Stimulated activated memory B cell treated with anti-CD40 and anti-IgM and Interleukin-4, amounts not matched to agents 10 μg/mL and 1 μg/mL and 100 μg/mL, for 72 hours (primary cell): Measurements from ENCODE around the gene RIN1.
"Not testable (repeated sequence)": the region's sequence is repeated elsewhere in the genome, so short reads cannot be mapped to it uniquely, and the experiment has no call there.

ENCODE experiments used
- ATAC-seq: fragments of 150-1000 bp; cut with Tn5 transposase; 2 replicates; pipeline ENCODE4 v1.10.0; 2021
- H3K27ac Mint-ChIP-seq: one replicate; pipeline ENCODE4 v1.8.0; 2022; ENCODE audit warnings: mild to moderate bottlenecking, mixed read lengths
- H3K27me3 Mint-ChIP-seq: one replicate; pipeline ENCODE4 v1.8.0; 2022; ENCODE audit warnings: mixed read lengths
- H3K36me3 Mint-ChIP-seq: one replicate; pipeline ENCODE4 v1.8.0; 2022; ENCODE audit warnings: mixed read lengths
- H3K4me1 Mint-ChIP-seq: one replicate; pipeline ENCODE4 v1.8.0; 2022; ENCODE audit warnings: mixed read lengths
- H3K4me3 Mint-ChIP-seq: one replicate; pipeline ENCODE4 v1.8.0; 2022; ENCODE audit warnings: mild to moderate bottlenecking, moderate library complexity, mixed read lengths
- H3K9me3 Mint-ChIP-seq: one replicate; pipeline ENCODE4 v1.8.0; 2022; ENCODE audit warnings: mixed read lengths

The RIN1 gene

DNA sequence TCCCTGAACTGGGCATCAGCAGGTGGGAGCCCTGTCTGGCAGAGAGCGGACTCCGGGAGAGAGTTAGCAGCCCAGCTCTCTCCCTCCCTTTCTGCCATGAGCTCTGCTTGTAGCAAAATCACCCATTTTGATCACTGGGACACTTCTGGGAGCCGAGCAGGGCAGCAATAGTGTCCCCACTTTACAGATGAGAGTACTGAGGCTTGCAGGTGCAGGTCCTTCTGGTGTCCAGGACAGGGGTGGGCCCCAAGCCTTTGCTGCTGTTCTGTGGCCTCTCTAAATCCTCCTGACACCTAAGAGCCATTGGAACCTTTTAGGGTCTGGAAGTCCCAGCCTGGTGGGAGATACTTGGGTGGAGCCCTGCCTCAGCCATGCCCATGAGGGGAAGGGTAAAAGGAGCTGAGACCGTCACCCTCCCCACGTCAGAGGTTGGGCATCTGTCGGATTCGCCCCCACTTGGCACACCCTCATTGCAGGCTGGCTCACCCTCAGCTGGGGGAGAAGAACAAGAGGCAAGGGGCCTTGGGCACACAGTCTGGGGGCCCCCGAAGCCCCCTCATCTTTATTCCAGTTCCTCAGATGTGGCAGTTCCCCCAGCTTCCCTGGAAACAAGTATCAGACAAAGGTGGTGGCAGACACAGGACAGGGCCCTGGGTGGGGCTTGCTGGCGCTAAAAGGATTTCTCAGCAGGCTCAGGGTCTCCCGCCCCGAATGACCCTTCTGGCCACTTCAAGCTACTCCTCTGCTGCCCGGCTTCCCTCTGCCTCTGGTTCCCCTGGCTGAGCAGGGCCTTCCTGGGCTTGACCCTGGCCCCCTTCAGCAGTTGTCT is 4.5 kb downstream of the RIN1 start:
- peaks cover 37% of the 10 kb centered on the region for H3K4me1 Mint-ChIP-seq
- peaks cover 9% of the 10 kb centered on the region for H3K27me3 Mint-ChIP-seq
- H3K36me3 Mint-ChIP-seq = no peaks in the 10 kb centered on the region
- H3K27ac Mint-ChIP-seq = peak overlapping the region; percentile 26
- H3K4me3 Mint-ChIP-seq = no peak overlapping the region
- H3K9me3 Mint-ChIP-seq = no peaks in the 10 kb centered on the region
- ATAC-seq = no peak

- peaks cover 2% of the 10 kb centered on the region for H3K27me3 Mint-ChIP-seq
- peaks cover 32% of the 10 kb centered on the region for H3K4me1 Mint-ChIP-seq
- no peak for ATAC-seq
- H3K27ac Mint-ChIP-seq = no peak overlapping the region
- H3K4me3 Mint-ChIP-seq = no peak overlapping the region
- no peaks in the 10 kb centered on the region for H3K36me3 Mint-ChIP-seq
- no peaks in the 10 kb centered on the region for H3K9me3 Mint-ChIP-seq
Measured at GRCh38 chr11:66330931-66331330, 5.3 kb downstream of the RIN1 start.

DNA sequence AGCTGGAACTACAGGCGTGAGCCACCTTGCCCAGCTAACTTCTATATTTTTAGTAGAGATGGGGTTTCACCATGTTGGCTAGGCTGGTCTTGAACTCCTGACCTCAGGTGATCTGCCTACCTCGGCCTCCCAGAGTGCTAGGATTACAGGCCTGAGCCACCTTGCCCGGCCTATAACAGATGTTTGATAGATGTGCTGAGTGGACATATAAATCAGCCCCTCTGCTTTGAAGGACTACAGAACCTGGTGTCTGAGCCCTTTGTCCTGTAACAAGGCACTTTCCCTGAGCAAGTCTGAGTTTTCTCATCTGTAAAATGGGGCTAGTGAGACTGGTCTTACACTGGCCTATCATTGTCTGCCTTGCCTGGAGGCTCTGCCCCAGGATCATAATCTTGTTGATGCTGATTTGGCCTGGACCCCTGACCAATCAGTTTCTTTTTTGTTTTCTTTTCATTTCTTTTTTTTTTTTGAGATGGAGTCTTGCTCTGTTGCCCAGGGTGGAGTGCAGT is 7.0 kb downstream of the RIN1 start:
- Mint-ChIP-seq H3K27me3 (no peaks in the 10 kb centered on the region), H3K9me3 (no peaks in the 10 kb centered on the region), H3K4me1 (peaks cover 25% of the 10 kb centered on the region), H3K27ac (no peak overlapping the region), H3K36me3 (no peaks in the 10 kb centered on the region), H3K4me3 (no peak overlapping the region)
- no peak for ATAC-seq

DNA sequence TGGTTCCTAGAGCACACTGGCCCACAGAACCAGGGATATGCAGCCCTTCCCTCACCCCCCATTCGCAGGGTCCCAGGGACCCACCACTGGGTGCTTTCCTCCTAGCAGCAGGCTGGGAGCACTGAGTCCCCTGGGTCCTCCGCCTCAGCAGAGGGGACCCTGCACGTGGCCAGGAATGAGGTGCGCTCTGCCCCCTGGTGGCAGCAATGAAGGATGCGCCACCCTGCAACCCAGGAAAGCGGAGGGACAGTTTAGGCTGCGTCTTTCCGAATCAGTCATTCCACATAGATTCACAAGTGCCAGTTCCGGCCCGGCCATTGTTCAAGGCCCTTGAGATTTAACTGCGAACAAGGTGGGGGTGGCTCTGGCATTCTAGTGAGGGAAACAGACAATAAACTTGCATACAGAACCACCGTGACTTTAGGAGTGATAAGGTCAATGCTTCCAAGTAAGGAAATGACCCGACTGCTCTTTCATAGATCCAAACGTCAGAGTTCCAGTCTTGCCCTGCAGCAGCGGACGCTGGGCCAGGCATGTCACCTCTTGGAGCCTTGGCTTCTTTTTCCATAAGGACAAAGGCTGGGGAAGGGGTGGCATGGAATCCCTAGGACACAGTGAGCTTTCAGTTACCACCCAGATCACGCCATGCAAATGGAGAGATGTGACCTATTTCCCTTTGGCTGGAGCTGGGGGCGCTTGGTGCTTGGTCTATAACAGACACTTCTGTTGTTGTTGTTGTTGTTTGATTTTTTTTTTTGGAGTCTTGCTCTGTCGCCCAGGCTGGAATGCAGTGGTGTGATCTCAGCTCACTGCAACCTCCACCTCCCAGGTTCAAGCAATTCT is 7.7 kb downstream of the RIN1 start:
- H3K4me3 Mint-ChIP-seq = no peak overlapping the region
- no peaks in the 10 kb centered on the region for H3K36me3 Mint-ChIP-seq
- H3K27me3 Mint-ChIP-seq = no peaks in the 10 kb centered on the region
- no peaks in the 10 kb centered on the region for H3K9me3 Mint-ChIP-seq
- peak; percentile 91 for ATAC-seq
- H3K4me1 Mint-ChIP-seq = peaks cover 25% of the 10 kb centered on the region
- peak overlapping the region; percentile 4 for H3K27ac Mint-ChIP-seq

- Mint-ChIP-seq H3K27ac (peak overlapping the region; percentile 4), H3K4me3 (no peak overlapping the region), H3K36me3 (no peaks in the 10 kb centered on the region), H3K27me3 (no peaks in the 10 kb centered on the region), H3K4me1 (peaks cover 25% of the 10 kb centered on the region), H3K9me3 (no peaks in the 10 kb centered on the region)
- ATAC-seq = no peak
Measured at GRCh38 chr11:66328031-66328301, 8.3 kb downstream of the RIN1 start.

GRCh38 chr11:66327171-66328030 is 8.8 kb downstream of the RIN1 start:
- Mint-ChIP-seq H3K4me3 (no peak overlapping the region), H3K9me3 (no peaks in the 10 kb centered on the region), H3K27me3 (no peaks in the 10 kb centered on the region), H3K27ac (peak overlapping the region; percentile 4), H3K4me1 (peaks cover 25% of the 10 kb centered on the region), H3K36me3 (no peaks in the 10 kb centered on the region)
- ATAC-seq = no peak

GRCh38 chr11:66326261-66327111 is 9.7 kb downstream of the RIN1 start:
- no peak for ATAC-seq
- H3K27ac Mint-ChIP-seq = peak overlapping the region; percentile 31

DNA sequence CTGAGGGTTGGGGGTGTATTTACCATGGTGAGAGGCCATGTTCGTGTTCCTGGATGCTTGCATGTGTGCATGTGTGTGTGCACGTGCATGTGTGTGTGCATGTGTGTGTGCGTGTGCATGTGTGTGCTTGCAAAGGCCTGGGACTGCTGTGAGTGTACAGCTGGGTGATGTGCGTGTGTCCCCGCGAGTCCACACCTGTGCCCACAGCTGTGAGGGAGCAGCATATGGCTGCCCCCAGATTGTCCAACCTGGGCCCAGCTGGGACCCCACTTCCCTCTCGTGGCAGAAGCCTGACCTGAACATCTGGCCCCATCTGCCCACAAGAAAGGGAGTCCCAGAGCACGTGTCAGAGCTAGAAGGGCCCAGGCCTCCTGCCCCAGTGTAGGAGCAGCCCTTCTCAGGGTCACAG is 11.0 kb downstream of the RIN1 start:
- H3K4me3 Mint-ChIP-seq = no peak overlapping the region
- no peaks in the 10 kb centered on the region for H3K36me3 Mint-ChIP-seq
- no peaks in the 10 kb centered on the region for H3K27me3 Mint-ChIP-seq
- no peak overlapping the region for H3K27ac Mint-ChIP-seq
- no peaks in the 10 kb centered on the region for H3K9me3 Mint-ChIP-seq
- peaks cover 25% of the 10 kb centered on the region for H3K4me1 Mint-ChIP-seq
- ATAC-seq = no peak

More at GRCh38 chr11:66326261-66327111, 9.7 kb downstream of the RIN1 start:
- Mint-ChIP-seq H3K4me3 (no peak overlapping the region), H3K9me3 (no peaks in the 10 kb centered on the region), H3K36me3 (no peaks in the 10 kb centered on the region), H3K4me1 (peaks cover 25% of the 10 kb centered on the region), H3K27me3 (no peaks in the 10 kb centered on the region)

DNA sequence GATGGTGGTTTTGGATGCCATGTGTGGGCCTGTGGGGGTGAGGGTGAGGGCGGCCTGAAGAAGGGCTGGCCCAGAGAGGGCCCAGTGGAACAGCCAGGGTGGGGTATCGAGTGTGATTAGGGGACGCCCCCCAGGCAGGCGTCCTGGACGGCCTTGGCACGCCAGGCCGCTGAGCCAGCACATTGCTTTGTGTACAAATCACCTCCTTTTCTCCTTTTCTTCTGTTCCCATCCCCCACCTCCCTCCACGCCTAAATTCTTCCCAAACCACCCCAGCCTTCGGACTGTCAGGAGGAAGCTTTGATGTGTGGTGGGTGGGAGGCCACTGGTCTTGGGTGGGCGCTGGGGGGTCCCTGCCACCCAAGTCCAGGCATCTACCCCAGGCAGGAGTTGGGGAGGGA is 11.6 kb downstream of the RIN1 start:
- Mint-ChIP-seq H3K4me3 (no peak overlapping the region), H3K27me3 (no peaks in the 10 kb centered on the region), H3K36me3 (no peaks in the 10 kb centered on the region), H3K9me3 (no peaks in the 10 kb centered on the region), H3K27ac (no peak overlapping the region), H3K4me1 (peaks cover 25% of the 10 kb centered on the region)
- ATAC-seq = no peak

- no peaks in the 10 kb centered on the region for H3K36me3 Mint-ChIP-seq
- no peaks in the 10 kb centered on the region for H3K27me3 Mint-ChIP-seq
- H3K27ac Mint-ChIP-seq = no peak overlapping the region
- H3K4me1 Mint-ChIP-seq = peaks cover 31% of the 10 kb centered on the region
- H3K9me3 Mint-ChIP-seq = no peaks in the 10 kb centered on the region
- ATAC-seq = no peak
- no peak overlapping the region for H3K4me3 Mint-ChIP-seq
Measured at GRCh38 chr11:66323684-66324083, 12.6 kb downstream of the RIN1 start.

GRCh38 chr11:66322732-66323427 is 13.4 kb downstream of the RIN1 start:
- H3K36me3 Mint-ChIP-seq = no peaks in the 10 kb centered on the region
- no peak overlapping the region for H3K4me3 Mint-ChIP-seq
- H3K27me3 Mint-ChIP-seq = no peaks in the 10 kb centered on the region

GRCh38 chr11:66321606-66322005 is 14.6 kb downstream of the RIN1 start:
- no peaks in the 10 kb centered on the region for H3K36me3 Mint-ChIP-seq
- H3K27ac Mint-ChIP-seq = no peak overlapping the region
- no peaks in the 10 kb centered on the region for H3K9me3 Mint-ChIP-seq
- peaks cover 32% of the 10 kb centered on the region for H3K4me1 Mint-ChIP-seq
- H3K4me3 Mint-ChIP-seq = no peak overlapping the region
- H3K27me3 Mint-ChIP-seq = no peaks in the 10 kb centered on the region
- no peak for ATAC-seq

More at GRCh38 chr11:66322732-66323427, 13.4 kb downstream of the RIN1 start:
- no peak for ATAC-seq
- no peak overlapping the region for H3K27ac Mint-ChIP-seq
- H3K9me3 Mint-ChIP-seq = no peaks in the 10 kb centered on the region
- peaks cover 31% of the 10 kb centered on the region for H3K4me1 Mint-ChIP-seq

DNA sequence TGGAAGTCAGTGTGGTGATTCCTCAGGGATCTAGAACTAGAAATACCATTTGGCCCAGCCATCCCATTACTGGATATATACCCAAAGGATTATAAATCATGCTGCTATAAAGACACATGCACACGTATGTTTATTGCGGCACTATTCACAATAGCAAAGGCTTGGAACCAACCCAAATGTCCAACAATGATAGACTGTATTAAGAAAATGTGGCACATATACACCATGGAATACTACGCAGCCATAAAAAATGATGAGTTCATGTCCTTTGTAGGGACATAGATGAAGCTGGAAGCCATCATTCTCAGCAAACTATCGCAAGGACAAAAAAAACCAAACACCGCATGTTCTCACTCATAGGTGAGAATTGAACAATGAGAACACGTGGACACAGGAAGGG is 15.5 kb downstream of the RIN1 start:
- H3K27me3 Mint-ChIP-seq, H3K4me3 Mint-ChIP-seq, H3K9me3 Mint-ChIP-seq, ATAC-seq, H3K36me3 Mint-ChIP-seq, H3K27ac Mint-ChIP-seq: not testable (repeated sequence)
- peaks cover 27% of the 10 kb centered on the region for H3K4me1 Mint-ChIP-seq

- H3K36me3 Mint-ChIP-seq, H3K27ac Mint-ChIP-seq, H3K9me3 Mint-ChIP-seq, ATAC-seq, H3K4me3 Mint-ChIP-seq, H3K27me3 Mint-ChIP-seq: not testable (repeated sequence)
- H3K4me1 Mint-ChIP-seq = peaks cover 29% of the 10 kb centered on the region
Measured at GRCh38 chr11:66320289-66320688, 15.9 kb downstream of the RIN1 start.
